HG02852 (cell line): Measurements from ENCODE around the gene RYR2.

Source experiments
- ATAC-seq: cut with Tn5 transposase; IDR thresholded peaks from one replicate; pipeline ENCODE4 v1.9.1; 2021; ENCODE audit warnings: mild to moderate bottlenecking, moderate library complexity; ENCODE audit not compliant: unreplicated experiment

RYR2 gene

DNA sequence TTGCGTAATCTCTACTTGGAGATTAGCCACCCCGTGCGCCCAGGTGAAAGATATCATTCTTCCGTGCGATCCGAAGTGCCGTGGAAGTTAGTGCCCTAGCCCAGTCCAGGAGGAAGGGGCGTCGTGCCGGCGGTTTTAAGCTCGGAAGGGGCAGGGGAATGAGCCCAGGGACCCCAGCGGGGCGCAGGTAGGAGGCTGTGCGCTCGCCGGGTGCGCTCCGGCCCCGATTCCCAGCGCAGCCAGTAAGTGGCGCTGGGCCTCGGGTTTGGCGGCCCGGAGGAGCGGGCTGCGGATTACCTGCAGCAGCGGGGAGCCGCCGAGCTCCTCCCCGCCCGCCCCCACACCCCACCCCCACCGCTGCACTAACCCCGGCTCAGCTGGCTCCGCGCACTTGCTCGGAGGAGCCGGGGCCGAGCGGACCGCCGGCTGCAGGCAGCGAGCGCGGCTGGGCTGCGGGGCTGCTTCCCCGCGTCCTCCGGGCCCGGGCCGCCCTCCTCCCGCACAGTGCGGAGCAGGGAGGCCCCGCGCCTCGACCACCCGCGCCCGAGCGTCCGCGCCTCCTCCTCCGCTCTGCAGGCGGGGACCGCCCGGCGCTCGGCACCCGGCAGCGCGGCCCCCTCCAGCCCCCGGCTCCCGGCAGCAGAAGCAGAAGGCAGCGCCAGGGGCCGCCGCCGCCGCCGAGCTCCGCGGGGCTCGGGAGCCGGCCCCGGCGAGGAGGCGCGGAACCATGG lies at the start of gene RYR2:
Gene RYR2 (plus strand): TSS at position 390 of the 731 bp plus-strand sequence. CDS start 338 bp downstream, at position 728.
- ATAC-seq = no peak

DNA sequence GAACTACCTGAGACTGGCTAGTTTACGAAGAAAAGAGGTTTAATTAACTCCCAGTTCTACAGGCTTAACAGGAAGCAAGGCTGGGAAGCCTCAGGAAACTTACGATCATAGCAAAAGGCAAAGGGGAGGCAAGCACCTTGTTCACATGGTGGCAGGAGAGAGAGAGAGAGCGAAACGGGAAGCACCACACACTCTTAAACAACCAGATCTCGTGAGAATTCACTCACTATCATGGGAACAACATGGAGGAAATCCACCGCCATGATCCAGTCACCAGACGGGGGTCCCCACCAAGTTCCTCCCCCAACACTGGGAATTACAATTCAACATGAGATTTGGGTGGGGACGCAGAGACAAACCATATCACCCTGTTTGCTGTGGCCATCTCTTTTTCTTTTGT lies 49.5 kb upstream of the RYR2 start:
- ATAC-seq = no peak

DNA sequence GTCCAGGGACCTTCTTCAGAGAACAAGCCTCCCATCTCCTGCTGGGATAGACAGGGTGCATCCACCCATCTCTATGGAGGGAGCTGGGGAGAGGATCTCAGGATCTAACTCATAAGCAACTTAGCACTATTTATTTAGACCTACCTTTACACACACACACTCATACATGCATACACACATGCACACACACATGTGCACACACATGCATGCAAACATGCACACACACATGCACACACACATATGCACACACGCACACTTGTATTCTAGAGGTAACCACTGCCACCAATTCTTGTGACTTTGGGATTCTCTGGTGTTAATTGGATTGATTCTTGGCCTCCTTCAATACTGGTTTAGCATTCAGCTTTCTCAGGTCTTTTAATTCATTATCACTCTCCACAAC lies 47.5 kb upstream of the RYR2 start:
- ATAC-seq = no peak

DNA sequence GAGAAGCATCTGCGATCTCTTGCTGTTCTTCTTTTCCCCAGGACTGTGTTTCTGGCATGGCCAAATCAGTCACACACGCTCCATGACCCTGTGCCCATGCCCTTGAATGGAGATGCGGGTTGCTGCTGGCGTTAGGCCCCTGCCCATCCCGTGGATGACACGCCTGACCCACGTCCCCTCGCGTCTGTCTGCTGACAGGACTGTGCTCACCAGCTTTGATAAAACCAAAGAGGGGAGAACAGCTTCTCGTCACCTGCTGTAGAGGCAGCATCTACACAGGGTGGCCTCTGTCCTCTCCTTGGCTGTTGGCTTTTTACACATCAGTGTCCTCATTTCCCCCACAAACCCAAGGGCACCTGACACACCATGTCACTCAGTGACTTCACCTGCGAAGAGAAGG lies 44.6 kb upstream of the RYR2 start:
- no peak for ATAC-seq

DNA sequence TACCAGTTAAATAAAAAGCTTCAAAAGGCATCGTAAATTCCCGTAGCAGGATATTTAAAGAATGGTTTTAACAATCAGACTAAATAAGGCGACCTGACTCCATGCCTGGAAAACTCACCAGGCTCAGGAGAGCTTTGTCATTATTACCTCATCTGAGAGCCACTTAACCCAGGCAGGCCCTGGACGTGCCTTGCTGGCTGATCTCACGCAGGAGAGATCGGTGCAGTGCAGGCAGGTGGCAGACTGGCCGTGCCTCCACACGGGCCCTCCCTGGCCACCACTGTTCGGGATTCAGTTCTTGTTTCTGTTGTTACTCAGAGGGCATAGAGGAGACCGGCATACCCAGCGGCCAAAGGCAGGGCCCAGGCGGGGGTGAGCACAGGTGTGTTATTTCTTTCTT lies 44.1 kb upstream of the RYR2 start:
- ATAC-seq = no peak

DNA sequence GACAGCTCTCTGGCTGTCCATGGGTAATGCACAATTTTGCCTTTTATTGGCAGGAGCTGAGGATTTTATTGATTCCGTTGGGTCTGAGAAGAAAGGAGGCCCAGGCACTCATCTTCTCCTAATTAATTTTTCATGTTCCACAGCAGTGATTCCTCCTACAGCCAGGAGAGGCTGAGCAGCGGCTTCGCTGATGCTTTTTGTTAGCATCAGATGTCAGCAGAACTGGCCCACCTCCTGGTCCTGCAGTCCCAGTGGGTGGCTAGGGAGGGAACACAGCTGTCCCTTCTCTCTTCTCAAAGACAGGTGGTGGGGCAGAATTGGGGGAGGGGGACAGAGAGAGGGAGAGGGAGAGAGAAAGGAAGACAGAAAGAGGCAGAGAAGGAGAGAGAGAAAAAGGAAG lies 43.4 kb upstream of the RYR2 start:
- no peak for ATAC-seq

DNA sequence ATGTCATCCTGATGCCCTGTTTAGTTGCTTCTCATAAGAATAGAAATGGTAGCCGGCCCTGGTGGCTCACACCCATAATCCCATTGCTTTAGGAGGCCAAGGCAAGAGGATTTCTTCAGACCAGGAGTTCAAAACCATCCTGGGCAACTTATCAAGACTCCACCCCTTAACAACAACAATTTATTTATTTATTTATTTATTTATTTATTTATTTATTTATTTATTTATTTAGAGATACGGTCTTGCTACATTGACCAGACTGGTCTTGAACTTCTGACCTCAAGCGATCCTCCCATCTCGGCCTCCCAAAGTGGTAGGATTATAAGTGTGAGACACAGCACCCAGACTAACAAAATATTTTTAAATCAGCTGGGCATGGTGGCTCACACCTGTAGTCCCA lies 41.8 kb upstream of the RYR2 start:
- ATAC-seq = no peak

DNA sequence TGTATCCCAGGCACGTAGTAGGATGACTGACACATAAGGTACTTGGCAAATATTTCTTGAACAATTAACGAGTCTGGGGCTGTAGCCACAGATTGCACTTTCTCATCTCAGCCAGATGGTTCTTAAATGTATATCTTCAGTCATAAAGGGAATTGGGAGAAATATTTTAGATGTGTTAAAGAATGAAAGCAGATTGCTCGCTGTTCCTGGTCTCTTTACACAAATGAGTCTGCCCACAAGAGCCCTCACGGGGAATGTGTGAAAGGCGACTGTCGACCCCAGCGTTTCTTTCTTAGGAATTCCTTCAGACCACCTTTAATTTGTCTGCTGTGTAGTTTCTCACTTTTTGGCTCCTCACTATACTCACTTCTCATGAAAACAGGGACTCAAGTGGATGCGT lies 38.5 kb upstream of the RYR2 start:
- no peak for ATAC-seq

DNA sequence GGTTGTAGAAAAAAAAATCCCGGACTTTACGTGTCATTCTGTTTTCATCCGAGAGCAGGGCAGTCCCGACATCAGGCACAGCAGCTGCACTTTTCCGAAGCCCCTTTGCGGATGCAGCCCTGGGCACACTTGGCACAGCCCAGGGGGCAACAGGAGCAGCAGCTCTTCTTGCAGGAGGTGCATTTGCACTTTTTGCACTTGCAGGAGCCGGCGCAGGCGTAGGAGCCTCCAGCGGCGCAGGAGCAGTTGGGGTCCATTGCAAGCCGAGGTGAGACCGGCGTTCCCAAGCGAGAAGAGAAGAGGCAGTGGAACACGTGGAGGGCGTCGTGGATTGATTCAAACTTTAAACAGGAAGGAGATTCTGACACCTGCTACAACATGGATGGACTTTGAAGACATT lies 37.9 kb upstream of the RYR2 start, which contains the start of gene MT1HL1:
Gene MT1HL1 (minus strand): TSS at position 326 of the 400 bp plus-strand sequence. CDS start 69 bp downstream, at position 257.
- ATAC-seq = no peak

DNA sequence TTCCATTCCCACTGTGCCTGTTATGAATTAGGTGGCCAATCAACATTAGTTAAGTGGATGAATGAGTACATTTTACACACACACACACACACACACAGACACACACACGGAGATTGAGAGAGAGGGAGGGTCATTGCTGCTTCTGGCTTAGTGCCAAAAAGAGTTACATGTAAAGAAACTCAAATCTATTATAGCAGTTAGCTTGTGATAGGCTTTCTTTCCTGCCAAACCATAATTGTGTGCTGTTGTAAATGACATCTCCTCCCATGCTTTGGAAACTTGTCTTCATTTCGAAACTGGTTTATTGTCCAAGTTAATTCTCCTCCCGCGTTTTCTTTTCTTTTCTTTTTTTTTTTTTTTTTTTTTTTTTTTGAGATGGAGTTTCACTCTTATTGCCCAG lies 36.3 kb upstream of the RYR2 start:
- no peak for ATAC-seq

DNA sequence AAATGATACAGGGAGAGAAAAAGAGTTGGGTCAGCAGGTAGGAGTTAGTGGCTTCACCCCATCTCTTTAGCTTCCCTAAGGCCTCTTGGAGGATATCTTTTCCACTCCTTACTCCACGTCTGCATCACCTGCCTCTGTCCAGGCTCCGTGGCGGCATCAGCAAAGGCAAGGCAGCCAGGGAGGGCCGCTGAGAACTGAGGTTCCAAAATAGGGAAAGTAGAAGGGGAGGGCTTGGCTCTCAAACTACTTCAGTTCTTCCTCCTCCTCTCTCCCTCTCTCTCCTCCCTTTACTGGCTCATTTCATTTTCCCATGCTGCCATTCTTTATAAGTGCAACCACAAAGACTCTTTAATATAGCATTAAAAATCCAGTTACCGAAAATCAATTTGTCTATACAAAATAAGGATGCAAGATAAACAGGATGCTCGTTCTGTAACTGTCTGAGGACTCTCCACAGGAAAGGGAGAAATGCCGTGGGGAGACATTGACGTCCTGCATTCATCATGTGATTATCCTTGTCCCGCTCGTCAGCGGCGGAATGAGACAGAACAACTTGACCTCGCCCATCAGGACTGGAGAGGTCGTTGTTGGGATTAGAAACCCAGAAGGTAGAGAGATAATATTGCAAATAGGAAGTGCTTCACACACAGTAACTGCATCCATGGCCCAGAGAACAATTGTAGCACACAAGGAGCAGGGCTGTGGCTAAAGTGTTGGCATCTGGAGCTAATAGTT lies 34.7 kb upstream of the RYR2 start:
- ATAC-seq = no peak

DNA sequence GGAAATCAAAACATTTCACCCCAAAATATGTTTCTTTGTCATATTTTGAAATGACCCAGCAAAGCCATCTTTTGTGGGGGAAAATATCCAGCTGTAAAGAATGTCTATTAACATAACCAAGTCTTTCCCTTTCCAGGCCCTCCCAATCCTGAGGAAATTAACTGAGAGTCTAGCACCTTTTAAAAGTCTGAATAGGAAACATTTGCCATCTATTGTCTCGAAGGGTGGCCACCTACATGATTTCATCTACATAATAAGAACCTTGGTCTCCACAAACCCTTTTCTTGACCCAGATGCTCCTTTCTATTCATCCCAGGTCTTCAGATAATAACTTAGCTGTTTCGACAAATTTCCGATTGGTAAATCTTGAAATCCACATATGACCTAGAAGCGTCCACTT lies 32.4 kb upstream of the RYR2 start:
- ATAC-seq = no peak

DNA sequence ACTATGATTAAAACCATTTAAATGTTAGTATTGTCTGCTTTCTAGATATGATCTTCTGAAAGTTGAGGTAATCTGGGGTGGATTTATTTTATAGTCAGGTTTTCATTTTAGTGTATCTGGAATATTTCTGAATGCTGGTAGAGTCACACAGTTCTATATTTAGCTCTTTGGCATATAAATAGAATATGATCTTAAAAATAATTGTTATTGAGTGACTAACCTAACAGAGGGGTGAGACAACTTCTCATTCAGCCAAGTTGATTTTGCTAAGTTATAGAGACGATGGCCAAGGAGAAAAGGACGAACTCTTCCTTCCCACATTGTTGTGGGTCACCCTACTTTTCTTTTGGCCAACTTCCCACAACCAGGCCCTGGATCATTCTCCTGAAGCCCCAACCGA lies 30.6 kb upstream of the RYR2 start:
- no peak for ATAC-seq

DNA sequence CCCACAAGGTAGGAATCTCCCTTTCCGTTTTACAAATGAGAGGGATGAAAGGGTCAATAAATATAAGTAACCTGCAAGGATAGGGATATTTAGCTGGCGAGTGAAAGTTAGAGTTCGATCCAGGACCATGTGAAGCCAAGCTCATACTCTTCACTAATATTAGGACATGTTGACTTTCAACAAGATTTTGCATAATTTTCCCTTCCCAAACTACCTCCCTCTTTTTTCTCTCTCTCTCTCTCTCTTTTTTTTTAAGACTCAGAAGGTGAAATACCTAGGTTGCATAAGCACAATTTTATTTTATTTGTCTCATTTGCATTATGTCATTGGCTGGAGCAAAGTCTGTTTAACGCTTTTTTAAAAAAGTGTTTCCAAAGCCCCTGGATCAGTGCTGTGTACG lies 29.6 kb upstream of the RYR2 start:
- no peak for ATAC-seq

DNA sequence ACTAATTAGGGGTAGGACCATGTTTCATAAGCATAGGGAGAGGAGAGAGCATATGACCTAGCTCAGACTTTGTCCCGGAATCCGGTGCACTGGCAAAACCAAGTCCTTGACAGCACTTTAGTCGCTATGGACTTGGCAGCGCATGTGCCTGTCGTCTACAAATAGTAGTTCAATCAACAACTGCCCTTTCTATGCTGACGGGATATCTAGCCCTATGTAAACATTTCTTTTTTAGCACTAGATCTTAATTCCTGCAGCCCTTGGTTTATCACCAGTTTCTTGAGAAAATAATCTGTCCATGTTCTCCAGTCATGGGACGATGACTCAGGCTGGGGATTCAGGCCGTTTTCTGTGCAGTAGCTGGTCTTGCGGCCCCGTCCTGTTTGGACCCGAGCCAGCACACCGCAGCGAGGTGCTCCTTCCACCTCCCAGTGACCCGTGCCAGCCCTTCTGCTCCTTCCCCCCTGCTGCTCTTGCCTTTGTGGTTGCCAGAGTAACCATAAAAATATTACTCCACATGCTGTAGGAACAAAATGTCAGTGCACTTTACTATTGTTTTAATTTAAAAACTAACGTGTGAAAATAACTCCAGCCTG lies 29.1 kb upstream of the RYR2 start:
- ATAC-seq = no peak

DNA sequence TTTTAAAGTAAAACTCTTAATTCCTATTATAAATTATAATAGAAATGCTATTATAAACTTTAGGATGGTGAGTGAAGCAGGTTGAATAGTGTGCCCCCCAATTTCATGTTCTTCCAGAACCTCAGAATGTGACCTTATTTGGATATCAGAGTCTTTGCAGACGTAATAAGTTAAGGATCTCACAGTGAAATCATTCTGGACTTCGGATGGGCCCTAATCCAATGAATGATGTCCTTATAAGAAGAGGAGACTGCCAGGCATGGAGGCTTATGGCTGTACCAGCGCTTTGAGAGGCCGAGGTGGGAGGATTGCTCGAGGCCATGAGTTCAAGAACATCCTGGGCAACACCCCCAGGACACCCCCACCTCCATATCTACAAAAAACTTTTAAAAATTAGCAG lies 28.4 kb upstream of the RYR2 start:
- ATAC-seq = no peak

DNA sequence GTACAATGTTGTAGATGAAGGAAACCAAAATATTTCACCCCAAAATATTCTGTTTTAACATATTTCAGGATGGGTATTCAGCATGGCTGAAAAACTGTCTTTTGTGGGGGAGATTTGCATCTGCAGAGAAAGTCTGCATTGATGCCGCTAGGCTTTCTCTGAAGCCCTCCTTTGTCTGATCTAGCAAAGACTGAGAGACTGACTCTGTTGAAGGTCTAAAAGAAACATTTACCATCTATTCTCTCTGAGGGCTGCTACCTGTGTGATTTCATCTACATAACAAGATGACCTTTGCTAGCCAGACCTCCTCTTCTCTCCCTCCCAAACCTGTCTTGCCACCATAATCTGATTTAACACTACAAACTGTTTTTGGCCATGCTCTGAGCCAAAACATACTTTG lies 25.4 kb upstream of the RYR2 start:
- no peak for ATAC-seq

DNA sequence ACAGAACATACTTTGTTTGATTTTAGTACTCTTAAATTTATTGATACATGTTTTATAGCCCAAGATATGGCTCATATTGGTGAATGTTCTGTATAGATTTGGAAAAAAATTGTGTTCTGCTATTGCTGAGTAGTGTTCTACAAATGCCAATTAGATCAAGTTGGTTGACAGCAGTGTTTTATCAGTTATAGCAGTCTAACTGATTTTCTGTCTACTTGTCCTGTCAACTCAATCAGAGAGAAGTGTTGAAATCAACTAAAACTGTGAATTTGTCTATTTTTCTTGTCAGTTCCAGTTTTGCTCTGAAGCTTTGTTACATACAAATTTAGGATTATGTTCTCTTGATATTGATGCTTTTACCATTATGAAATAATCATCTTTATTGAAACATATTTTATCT lies 23.1 kb upstream of the RYR2 start:
- ATAC-seq = no peak

DNA sequence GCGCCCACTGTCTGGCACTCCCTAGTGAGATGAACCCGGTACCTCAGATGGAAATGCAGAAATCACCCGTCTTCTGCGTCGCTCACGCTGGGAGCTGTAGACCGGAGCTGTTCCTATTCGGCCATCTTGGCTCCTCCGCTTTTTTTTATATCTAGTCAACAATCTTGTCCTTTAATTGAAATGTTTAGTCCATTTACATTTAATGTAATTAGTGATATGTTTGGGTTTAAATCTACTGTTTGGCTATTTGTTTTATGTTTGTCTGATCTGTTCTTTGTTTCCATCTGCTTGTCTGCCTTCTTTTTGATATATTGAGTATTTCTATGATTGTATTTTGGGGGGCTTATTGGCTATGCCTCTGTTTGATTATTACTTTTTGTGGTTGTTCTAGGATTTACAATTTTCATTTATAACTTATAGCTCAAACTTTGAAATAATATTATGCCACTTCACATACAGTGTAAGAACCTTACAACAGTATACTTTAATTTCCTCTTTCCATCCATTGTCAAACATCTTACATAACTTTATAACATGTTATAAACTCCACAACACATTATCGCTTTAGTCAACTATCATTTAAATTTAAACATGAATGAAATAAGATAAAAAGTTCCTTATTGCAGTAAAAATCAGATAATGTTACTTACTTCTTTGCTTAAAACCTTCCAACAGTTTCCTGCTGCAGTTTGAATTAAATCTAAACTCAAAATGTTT lies 16.5 kb upstream of the RYR2 start:
- no peak for ATAC-seq

DNA sequence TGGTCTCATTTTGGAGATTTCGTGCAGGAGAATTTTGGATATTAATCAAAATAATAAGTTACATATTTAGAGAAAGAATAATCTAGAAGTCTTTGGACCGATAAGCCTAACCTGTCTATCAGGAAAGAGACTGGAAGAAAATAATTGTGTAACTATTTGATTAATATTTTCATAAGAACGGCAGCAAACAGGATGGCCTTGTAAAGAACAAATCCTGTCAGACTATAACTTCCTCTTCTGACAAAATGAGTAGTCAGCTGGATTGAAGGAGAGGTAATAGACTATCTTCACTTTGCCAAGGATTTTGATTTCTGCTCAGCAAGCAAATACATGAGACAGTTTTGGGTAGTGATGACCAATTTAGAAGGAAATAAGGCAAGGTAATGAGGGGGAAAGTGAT lies 12.7 kb upstream of the RYR2 start:
- no peak for ATAC-seq

DNA sequence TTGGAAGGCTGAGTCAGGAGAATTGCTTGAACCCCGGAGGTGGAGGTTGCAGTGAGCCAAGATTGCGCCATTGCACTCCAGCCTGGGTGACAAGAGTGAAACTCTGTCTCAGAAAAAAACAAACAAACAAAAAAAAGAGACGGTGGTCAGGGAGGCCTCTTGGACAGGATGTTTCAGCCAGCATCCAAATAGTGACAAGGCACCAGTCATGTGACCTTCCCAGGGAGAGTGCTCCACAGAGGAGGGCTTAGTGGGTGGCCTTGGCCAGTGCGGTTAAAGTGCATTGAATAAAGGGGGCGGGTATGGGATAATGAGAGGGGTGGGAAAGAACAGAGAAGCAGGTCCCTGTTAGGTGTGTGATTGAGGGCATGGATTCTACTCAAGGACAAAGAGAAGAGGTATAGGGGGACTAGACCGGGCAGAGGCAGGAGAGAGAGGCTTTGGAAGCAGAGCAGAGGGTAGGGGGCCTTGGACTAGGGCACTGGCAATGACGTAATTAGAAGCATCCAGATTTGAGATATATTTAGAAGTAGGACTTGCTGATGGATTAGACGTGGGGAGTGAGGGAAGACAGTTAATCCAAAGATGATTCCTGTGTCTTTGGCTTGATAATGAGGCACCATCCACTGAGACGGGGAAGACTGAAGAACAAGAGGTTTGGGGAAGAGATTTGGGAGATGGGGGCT lies 12.0 kb upstream of the RYR2 start:
- no peak for ATAC-seq
